SK-N-SH treated with all-trans-retinoic acid at 6 μM for 48 hours (cell line): ENCODE data around the gene GATAD2A.

Experiments
- ARNTL ChIP-seq: fragments of 450-650 bp; formaldehyde crosslinking; IDR thresholded peaks from 2 replicates; pipeline ENCODE4 v1.5.0; 2020; ENCODE audit warnings: low read depth, mild to moderate bottlenecking, moderate library complexity, borderline replicate concordance
- CREB5 ChIP-seq: fragments of 250-450 bp; sonication (Bioruptor Pico); IDR thresholded peaks from 2 replicates; pipeline ENCODE4 v1.5.1; 2020; ENCODE audit warnings: low read depth, mild to moderate bottlenecking, moderate library complexity
- PATZ1 ChIP-seq: fragments of 250-450 bp; sonication (Bioruptor Pico); IDR thresholded peaks from 2 replicates; pipeline ENCODE4 v1.8.0; 2020; ENCODE audit warnings: mild to moderate bottlenecking, moderate library complexity, borderline replicate concordance
- PPARA ChIP-seq: fragments of 250-450 bp; sonication (Bioruptor Pico); IDR thresholded peaks from 2 replicates; pipeline ENCODE4 v1.5.0; 2020; ENCODE audit warnings: mild to moderate bottlenecking, borderline replicate concordance
- TSHZ2 ChIP-seq: fragments of 250-450 bp; sonication (Bioruptor Pico); IDR thresholded peaks from 2 replicates; pipeline ENCODE4 v1.5.0; 2020; ENCODE audit warnings: mild to moderate bottlenecking, moderate library complexity
- ZFP30 ChIP-seq: fragments of 450-650 bp; formaldehyde crosslinking; IDR thresholded peaks from 2 replicates; pipeline ENCODE4 v1.5.0; 2022; ENCODE audit warnings: mild to moderate bottlenecking, moderate library complexity

GRCh38 chr19:19379527-19379926 lies 25.9 kb upstream of the GATAD2A start:
- TF ChIP-seq PATZ1 (CRISPR knock-in tag) (no peak), TSHZ2 (CRISPR knock-in tag) (no peak), PPARA (CRISPR knock-in tag) (no peak), CREB5 (CRISPR knock-in tag) (no peak), ZFP30 (no peak), ARNTL (CRISPR knock-in tag) (no peak)
